GM11168 (cell line): Measurements from ENCODE around the gene USP11.

ENCODE experiments used
- in situ Hi-C: fragments of 300-500 bp; cut with MboI; formaldehyde crosslinking; loops from one replicate; pipeline ENCODE4 v1.12.0; 2022; ENCODE audit warnings: low sequenced_read_pairs; ENCODE audit not compliant: unreplicated experiment

USP11 gene

GRCh38 chrX:47201345-47201944 lies 31.4 kb upstream of the USP11 start:
- in situ Hi-C loops: loop anchor here (25.0 kb wide), 1 partner anchor 186 kb away; no protein-coding TSS in a partner anchor

GRCh38 chrX:47202316-47202715 lies 30.5 kb upstream of the USP11 start:
- in situ Hi-C loops: loop anchor here (25.0 kb wide), 1 partner anchor 185 kb away; no protein-coding TSS in a partner anchor

GRCh38 chrX:47202877-47203276 lies 29.9 kb upstream of the USP11 start:
- in situ Hi-C loops: loop anchor here (25.0 kb wide), 1 partner anchor 184 kb away; no protein-coding TSS in a partner anchor

DNA sequence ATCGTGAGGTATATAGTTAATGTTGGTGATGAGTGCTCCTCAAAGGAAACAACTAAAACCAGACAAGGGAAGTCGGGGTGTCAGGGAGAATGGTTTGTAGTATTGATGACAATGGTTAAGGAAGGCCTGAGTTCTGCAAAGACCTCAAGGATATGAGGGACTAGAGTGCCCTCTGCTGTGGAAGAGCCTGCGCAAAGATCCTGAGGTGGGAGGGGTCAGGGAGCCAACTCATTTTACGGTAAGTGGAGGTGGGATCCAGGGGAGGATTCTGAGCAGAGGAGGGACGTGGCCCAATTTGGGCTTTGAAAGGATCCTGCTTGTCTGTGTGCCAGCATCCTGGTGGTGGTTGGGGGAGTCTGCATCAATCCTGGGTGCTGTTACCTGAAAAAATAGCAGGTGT lies 27.8 kb upstream of the USP11 start:
- in situ Hi-C loops: loop anchor here (25.0 kb wide), 1 partner anchor 182 kb away; no protein-coding TSS in a partner anchor

DNA sequence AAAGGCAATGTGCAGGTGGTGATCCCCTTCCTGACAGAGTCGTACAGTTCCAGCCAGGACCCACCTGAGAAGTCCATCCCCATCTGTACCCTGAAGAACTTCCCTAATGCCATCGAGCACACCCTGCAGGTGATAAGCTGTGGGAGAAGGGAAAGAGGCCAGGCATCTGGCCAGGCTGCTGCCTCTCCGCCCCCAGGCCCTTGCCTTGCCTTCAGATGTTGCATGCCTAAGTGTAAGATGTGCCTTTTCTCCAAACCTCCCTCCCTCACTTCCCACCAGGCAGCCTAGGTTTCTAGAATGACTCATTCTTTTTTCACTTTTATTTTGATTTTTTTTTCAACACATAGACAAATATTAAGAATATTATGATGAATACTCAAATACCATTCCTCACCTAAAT lies 26.5 kb upstream of the USP11 start:
- in situ Hi-C loops: loop anchor here (25.0 kb wide), 1 partner anchor 181 kb away; no protein-coding TSS in a partner anchor

DNA sequence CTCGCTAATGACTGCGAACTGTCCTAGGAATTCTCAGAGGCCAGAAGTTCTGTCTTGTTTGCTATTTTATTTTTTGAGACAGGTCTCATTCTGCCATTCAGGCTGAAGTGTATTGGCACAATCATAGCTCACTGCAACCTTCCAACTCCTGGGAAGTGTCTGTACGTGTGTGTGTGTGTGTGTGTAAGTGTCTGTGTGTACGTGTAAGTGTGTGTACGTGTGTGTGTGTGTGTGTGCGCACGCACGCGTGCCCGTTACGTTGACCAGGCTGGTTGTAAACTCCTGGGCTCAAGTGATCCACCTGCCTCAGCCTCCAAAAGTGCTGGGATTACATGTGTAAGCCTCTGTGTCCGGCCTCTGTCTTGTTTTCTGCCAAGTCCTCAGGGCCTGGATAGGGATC lies 24.7 kb upstream of the USP11 start:
- in situ Hi-C loops: loop anchor here (25.0 kb wide), 1 partner anchor 179 kb away; no protein-coding TSS in a partner anchor

GRCh38 chrX:47209508-47210238 lies 23.1 kb upstream of the USP11 start:
- in situ Hi-C loops: loop anchor here (25.0 kb wide), 1 partner anchor 178 kb away; no protein-coding TSS in a partner anchor

DNA sequence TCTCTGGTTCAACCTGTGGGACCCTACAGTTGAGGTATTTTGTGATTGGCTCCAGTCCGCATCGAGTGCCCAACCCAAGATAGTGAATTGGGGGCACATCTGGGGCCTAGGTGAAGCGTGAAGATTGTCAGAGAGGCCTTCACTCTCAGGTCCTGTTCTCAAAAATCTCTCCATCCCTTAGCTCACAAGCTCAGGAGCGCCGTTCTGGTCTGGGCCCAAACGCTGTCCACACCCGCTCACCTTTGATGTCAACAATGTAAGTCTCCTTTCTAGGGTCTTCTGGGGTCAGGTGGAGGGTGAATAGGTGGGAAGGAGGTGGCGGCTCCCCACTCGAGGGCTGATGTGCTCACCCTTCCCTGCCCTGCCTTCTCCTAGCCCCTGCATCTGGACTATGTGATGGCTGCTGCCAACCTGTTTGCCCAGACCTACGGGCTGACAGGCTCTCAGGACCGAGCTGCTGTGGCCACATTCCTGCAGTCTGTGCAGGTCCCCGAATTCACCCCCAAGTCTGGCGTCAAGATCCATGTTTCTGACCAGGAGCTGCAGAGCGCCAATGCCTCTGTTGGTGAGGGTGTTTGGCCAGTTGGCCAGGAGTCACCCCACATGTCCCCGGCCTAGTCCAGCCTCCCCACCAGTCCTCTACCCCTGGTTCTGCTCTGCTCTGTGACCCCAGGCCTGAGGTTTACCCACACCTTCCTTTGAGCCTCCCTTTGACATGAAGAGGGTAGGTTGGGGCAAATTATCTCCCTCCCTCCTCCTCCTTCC lies 22.0 kb upstream of the USP11 start:
- in situ Hi-C loops: loop anchor here (25.0 kb wide), 1 partner anchor 176 kb away; no protein-coding TSS in a partner anchor

GRCh38 chrX:47212381-47213293 lies 20.2 kb upstream of the USP11 start:
- in situ Hi-C loops: loop anchor here (25.0 kb wide), 1 partner anchor 175 kb away; no protein-coding TSS in a partner anchor

GRCh38 chrX:47214435-47215077 lies 18.3 kb upstream of the USP11 start:
- in situ Hi-C loops: loop anchor here (25.0 kb wide), 1 partner anchor 173 kb away; no protein-coding TSS in a partner anchor

GRCh38 chrX:47215291-47215900 lies 17.4 kb upstream of the USP11 start:
- in situ Hi-C loops: loop anchor here (25.0 kb wide), 1 partner anchor 172 kb away; no protein-coding TSS in a partner anchor

GRCh38 chrX:47216393-47216925 lies 16.4 kb upstream of the USP11 start:
- in situ Hi-C loops: loop anchor here (25.0 kb wide), 1 partner anchor 171 kb away; no protein-coding TSS in a partner anchor

DNA sequence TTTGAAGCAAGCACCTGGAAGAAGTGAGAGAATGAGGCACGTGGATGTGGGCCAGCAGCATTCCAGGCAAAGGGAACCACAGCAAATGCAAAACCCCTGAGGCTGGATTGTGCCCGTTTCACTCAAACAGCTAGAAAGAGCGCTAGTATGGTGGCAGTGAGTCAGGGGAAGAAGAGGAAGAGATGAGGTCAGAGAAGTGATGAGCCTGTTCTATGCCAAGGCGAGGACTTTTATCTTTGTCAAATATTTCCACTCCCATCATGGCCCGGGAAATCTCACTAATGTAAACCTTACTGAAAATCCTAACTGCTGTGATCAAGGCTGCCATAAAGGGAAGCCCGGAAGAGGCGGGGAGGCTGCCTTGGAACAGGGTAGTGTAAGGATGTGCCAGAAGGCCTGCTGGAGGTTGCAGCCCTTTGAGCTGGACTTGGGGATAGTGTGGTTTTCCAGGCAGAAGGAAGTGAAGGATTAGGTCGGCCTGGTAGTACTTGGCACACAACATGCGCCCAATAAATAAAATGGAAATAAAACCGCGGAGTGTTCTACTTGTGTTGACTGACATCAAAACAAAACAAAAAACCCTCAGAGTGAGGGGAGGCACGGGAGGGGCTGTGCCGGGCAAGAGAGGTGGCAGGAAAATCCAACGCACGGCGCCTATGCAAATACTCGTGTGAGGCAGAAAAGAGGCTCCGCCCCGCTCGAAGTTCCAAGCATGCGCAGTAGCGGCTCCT lies 15.5 kb upstream of the USP11 start:
- in situ Hi-C loops: loop anchor here (25.0 kb wide), 1 partner anchor 170 kb away; no protein-coding TSS in a partner anchor

DNA sequence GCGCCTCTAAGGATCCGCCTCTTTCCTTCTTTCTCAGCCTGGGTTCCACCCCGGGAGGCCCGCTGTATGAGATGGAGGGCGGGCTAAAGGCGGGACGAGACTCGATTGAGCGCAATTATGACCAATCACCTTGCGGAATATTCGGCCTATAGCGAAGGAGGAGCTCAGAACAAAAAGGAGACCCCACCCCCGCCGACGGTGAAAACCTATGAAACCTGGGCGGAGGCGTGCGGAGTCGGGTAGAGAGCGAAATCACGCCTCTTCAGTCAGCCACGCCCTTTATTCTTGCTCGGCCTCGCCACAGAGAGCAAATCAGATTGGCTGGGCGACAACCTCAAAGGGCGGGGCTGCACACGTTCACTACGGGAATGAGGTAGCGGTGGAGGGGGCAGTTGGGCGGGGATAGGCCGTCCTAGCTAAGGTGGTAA lies 14.9 kb upstream of the USP11 start:
- in situ Hi-C loops: loop anchor here (25.0 kb wide), 1 partner anchor 169 kb away; no protein-coding TSS in a partner anchor

DNA sequence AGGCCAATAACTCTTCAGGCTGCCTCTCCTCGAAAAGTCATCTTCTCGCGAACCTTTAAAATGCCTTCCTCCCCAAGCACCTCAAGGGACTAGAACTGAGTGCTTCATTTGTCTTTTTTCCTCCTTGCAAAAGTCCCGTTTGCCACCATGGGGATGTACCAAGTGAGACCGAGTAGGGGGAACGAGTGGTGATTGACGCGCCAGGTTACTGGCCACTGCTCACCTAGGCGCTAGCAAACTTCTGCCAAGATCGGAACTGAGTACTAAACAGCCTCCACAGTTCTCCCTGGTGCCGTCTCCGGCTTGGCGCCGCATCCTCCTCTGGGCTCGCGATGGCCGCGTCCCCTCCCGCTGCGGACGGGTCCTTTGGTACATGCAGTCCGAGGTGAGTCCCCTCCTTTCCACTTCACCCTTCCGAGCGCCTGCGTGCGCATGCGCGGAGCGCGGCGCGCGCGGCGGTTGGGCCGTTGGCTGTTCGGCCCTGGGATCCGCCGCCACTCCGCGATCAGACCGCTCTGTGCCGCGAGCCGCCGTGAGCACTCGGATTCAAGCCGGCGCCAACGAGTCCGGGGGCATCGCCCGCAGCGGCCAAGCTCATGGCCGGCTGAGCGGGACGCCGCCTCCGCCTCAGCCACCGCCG lies 14.4 kb upstream of the USP11 start, which contains the start of gene CDK16:
CDK16 (plus strand) TSS at position 402 of the 640 bp plus-strand sequence. CDS start 4,877 bp downstream, outside the sequence.
- in situ Hi-C loops: loop anchor here (25.0 kb wide), 1 partner anchor 169 kb away; no protein-coding TSS in a partner anchor
